Measurements from ENCODE around the gene HUWE1. TPM values are rescaled to one million over a fixed set of nuclear protein-coding genes. Genes with fewer than 3 reads are reported as not detected.

HUWE1 gene
- total and polyA plus RNA-seq, 2 of the 13 experiments (the other 11 are each of a cell fraction or from before 2014, with no cell fraction given) = 63.2 to 68.1 TPM

DNA sequence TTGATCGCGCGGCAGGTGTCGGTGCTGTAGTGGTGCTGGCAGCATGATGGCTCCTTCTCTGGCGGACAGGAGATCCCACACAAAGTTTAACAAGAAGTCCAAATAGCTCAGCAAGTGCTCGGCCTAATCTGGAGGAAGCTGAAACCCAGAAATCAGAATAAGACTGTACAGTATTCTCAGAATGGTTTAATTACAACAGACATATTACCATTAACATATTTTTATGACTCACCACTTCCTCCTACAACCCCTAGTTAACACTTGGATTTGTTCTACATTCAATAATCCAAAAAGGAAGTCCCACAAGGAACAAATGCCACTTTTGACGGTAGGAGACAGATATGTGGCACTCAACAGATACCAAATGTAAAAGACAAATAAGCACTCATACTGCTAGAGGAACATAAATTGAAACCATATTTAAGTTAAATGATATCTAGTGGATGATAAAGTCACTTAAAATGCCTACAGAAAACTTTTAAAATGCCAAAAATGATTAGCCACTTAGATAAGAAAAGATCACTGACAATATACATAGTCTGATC is 91.2 kb downstream of the HUWE1 start:
- FAIRE-seq (no peak), ATAC-seq (no peak), DNase-seq (ENCODE audit: low spot score) (no peak)
- H3K9me3 ChIP-seq (ENCODE audit: low read length) = no peaks in the 10 kb centered on the region
- H3K36me3 ChIP-seq (replicated peaks in 1 of 2; ENCODE audit: control insufficient read depth in 1 of 2, insufficient read depth in 2 of 2, low read length in 2 of 2) = peaks cover 11 to 58% of the 10 kb centered on the region in 2 experiments
- H3K4me3 ChIP-seq (replicated peaks in 1 of 3; ENCODE audit: insufficient read depth in 1 of 3, low read depth in 2 of 3, low read length in 3 of 3) = no peak overlapping the region
- intact Hi-C loops (cut with micrococcal nuclease; ENCODE audit: unreplicated experiment) (no loop called here), in situ Hi-C loops (cut with HindIII; ENCODE audit: extremely low pct_ligation_motif_present, low pct_unique_long_range_greater_than_20kb) (no loop called here)
- no peak overlapping the region for H3K9ac ChIP-seq (ENCODE audit: insufficient read depth, low read depth, low read length)
- CTCF ChIA-PET (ENCODE audit: low intra/inter-chr PET ratio, low total read pairs) = no interaction called here
- no TSS peak for BruUV-seq (replicated peaks)
- POLR2A ChIA-PET = no interaction called here
- H2AFZ ChIP-seq (ENCODE audit: low read length) = no peak overlapping the region
- 95% methylated on average over 7 of the region's 7 CpGs for WGBS (ENCODE audit: low lambda C conversion rate)
- H3K79me2 ChIP-seq (ENCODE audit: insufficient read depth, low read length) = no peaks in the 10 kb centered on the region
- no peaks in the 10 kb centered on the region for H3K27me3 ChIP-seq (ENCODE audit: control insufficient read depth in 1 of 2, insufficient read depth in 2 of 2, low read length in 2 of 2)
- H3K4me2 ChIP-seq (ENCODE audit: low read depth, low read length) = no peak overlapping the region
- H4K20me1 ChIP-seq (ENCODE audit: insufficient read depth, low read length) = no peaks in the 10 kb centered on the region
- no peaks in the 10 kb centered on the region for H3K4me1 ChIP-seq (ENCODE audit: insufficient read depth, low read length)
- no peak overlapping the region for H3K27ac ChIP-seq (ENCODE audit: extremely low read length, insufficient read depth, low read length)
- no peak for TF ChIP-seq PRDM10 (CRISPR knock-in tag; IDR thresholded peaks at IDR 0.05; ENCODE audit: low read depth)
- no peak for TF ChIP-seq HINFP (CRISPR knock-in tag; IDR thresholded peaks at IDR 0.05; ENCODE audit: low read depth)
- TF ChIP-seq ZNF607 (CRISPR knock-in tag; IDR thresholded peaks at IDR 0.05; ENCODE audit: borderline replicate concordance) = no peak
- TF ChIP-seq, protein P1, sequence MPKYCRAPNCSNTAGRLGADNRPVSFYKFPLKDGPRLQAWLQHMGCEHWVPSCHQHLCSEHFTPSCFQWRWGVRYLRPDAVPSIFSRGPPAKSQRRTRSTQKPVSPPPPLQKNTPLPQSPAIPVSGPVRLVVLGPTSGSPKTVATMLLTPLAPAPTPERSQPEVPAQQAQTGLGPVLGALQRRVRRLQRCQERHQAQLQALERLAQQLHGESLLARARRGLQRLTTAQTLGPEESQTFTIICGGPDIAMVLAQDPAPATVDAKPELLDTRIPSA (CRISPR knock-in tag; IDR thresholded peaks at IDR 0.05; ENCODE audit: borderline replicate concordance) = no peak
- TF ChIP-seq ZNF792 (CRISPR knock-in tag; IDR thresholded peaks at IDR 0.05) = no peak
- TF ChIP-seq, protein P2, sequence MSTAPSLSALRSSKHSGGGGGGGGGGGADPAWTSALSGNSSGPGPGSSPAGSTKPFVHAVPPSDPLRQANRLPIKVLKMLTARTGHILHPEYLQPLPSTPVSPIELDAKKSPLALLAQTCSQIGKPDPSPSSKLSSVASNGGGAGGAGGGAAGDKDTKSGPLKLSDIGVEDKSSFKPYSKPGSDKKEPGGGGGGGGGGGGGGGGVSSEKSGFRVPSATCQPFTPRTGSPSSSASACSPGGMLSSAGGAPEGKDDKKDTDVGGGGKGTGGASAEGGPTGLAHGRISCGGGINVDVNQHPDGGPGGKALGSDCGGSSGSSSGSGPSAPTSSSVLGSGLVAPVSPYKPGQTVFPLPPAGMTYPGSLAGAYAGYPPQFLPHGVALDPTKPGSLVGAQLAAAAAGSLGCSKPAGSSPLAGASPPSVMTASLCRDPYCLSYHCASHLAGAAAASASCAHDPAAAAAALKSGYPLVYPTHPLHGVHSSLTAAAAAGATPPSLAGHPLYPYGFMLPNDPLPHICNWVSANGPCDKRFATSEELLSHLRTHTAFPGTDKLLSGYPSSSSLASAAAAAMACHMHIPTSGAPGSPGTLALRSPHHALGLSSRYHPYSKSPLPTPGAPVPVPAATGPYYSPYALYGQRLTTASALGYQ (CRISPR knock-in tag; IDR thresholded peaks at IDR 0.05) = no peak
- no peak for TF ChIP-seq SIX1 (CRISPR knock-in tag; IDR thresholded peaks at IDR 0.05; ENCODE audit: borderline replicate concordance)
- TF ChIP-seq, protein P3, sequence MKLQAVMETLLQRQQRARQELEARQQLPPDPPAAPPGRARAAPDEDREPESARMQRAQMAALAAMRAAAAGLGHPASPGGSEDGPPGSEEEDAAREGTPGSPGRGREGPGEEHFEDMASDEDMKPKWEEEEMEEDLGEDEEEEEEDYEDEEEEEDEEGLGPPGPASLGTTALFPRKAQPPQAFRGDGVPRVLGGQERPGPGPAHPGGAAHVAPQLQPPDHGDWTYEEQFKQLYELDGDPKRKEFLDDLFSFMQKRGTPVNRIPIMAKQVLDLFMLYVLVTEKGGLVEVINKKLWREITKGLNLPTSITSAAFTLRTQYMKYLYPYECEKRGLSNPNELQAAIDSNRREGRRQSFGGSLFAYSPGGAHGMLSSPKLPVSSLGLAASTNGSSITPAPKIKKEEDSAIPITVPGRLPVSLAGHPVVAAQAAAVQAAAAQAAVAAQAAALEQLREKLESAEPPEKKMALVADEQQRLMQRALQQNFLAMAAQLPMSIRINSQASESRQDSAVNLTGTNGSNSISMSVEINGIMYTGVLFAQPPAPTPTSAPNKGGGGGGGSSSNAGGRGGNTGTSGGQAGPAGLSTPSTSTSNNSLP (IDR thresholded peaks at IDR 0.05; ENCODE audit: low read depth, low read length) = no peak
- TF ChIP-seq RFXANK (CRISPR knock-in tag; IDR thresholded peaks at IDR 0.05) = no peak
- no peak for TF ChIP-seq CENPT (CRISPR knock-in tag; IDR thresholded peaks at IDR 0.05; ENCODE audit: low read depth)
- TF ChIP-seq ZNF83 (CRISPR knock-in tag; IDR thresholded peaks at IDR 0.05; ENCODE audit: borderline replicate concordance) = no peak
- no peak for TF ChIP-seq BATF2 (CRISPR knock-in tag; IDR thresholded peaks at IDR 0.05)
- TF ChIP-seq, protein P4, sequence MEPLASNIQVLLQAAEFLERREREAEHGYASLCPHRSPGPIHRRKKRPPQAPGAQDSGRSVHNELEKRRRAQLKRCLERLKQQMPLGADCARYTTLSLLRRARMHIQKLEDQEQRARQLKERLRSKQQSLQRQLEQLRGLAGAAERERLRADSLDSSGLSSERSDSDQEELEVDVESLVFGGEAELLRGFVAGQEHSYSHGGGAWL (CRISPR knock-in tag; IDR thresholded peaks at IDR 0.05) = no peak
